A549 (cell line): ENCODE results near the gene C4orf50. TPM values are rescaled to one million over a fixed set of nuclear protein-coding genes. Genes with fewer than 3 reads are reported as not detected.

ENCODE experiments used
- ATAC-seq, 2 experiments: fragments of 200-7000 bp in 1 of 2; fragments of >200 bp in 1 of 2; cut with Nextera tagmentation in 1 of 2; cut with Tn5 transposase in 1 of 2; 3 replicates each; pipeline versions ENCODE4 v1.8.0 to v1.9.1; 2018 to 2020; ENCODE audit warnings: mild to moderate bottlenecking in 1 of 2, moderate library complexity in 1 of 2
- CTCF ChIA-PET: fragments of 300-600 bp; sonication (Branson Sonifier 250); formaldehyde crosslinking; extraction: SDS; loops from one replicate; lab custom pipeline; 2021; ENCODE audit warnings: antibody characterized with exemption, inconsistent platforms; lab: Yijun Ruan, JAX
- POLR2A ChIA-PET: fragments of 350-600 bp; formaldehyde crosslinking; extraction: SDS; loops from one replicate; lab custom pipeline; 2021; ENCODE audit warnings: antibody characterized with exemption, inconsistent platforms; lab: Yijun Ruan, JAX
- DNase-seq, 2 experiments: peaks; one replicate each; pipeline versions ENCODE4 v3.0.0 to v3.0.0-alpha.2; 2011 to 2016; ENCODE audit warnings: low read depth in 1 of 2, low spot score in 1 of 2
- FAIRE-seq: peaks from 2 replicates; lab custom pipeline; 2011; peaks lifted over from hg19 to GRCh38; lab: Jason Lieb, UNC
- H3K27ac ChIP-seq, 2 experiments: fragments of >200 bp; sonication (Bioruptor Twin); formaldehyde crosslinking; 3 replicates each; pipeline ENCODE4 v1.5.1; 2016 to 2017
- H3K4me1 ChIP-seq: fragments of >200 bp; sonication (Bioruptor Twin); formaldehyde crosslinking; 3 replicates; pipeline ENCODE4 v1.6.1; 2016
- H3K4me2 ChIP-seq: fragments of >200 bp; sonication (Bioruptor Twin); formaldehyde crosslinking; 3 replicates; pipeline ENCODE4 v1.6.1; 2016
- H3K4me3 ChIP-seq: fragments of >200 bp; sonication (Bioruptor Twin); formaldehyde crosslinking; 3 replicates; pipeline ENCODE4 v1.5.1; 2016
- H3K9me3 ChIP-seq: fragments of >200 bp; sonication (Bioruptor Twin); formaldehyde crosslinking; 3 replicates; pipeline ENCODE4 v1.6.1; 2016
- BHLHE40 ChIP-seq: IDR thresholded peaks from 2 replicates; pipeline ENCODE4 v1.6.1; 2012; ENCODE audit warnings: low read depth, low read length, inconsistent platforms
- CBX2 ChIP-seq: fragments of 200-600 bp; sonication (generic); IDR thresholded peaks from 2 replicates; pipeline ENCODE4 v1.6.1; 2016; ENCODE audit warnings: low read depth, mild to moderate bottlenecking, borderline replicate concordance
- CHD2 ChIP-seq: fragments of 150-350 bp; IDR thresholded peaks from 2 replicates; pipeline ENCODE4 v1.6.1; 2014; ENCODE audit warnings: low read length; ENCODE audit not compliant: partially characterized antibody
- GATA3 ChIP-seq: IDR thresholded peaks from 2 replicates; pipeline ENCODE4 v1.6.1; 2012; ENCODE audit warnings: borderline replicate concordance
- HMGXB4 ChIP-seq: fragments of 250-450 bp; sonication (Bioruptor Pico); IDR thresholded peaks from 2 replicates; pipeline ENCODE4 v1.5.0; 2021; ENCODE audit warnings: mild to moderate bottlenecking, moderate library complexity, borderline replicate concordance
- HOXA7 ChIP-seq: fragments of 250-450 bp; sonication (Bioruptor Pico); IDR thresholded peaks from 2 replicates; pipeline ENCODE4 v1.5.0; 2020; ENCODE audit warnings: mild to moderate bottlenecking, moderate library complexity
- HOXB5 ChIP-seq: fragments of 250-450 bp; sonication (Bioruptor Pico); IDR thresholded peaks from 2 replicates; pipeline ENCODE4 v1.5.0; 2020; ENCODE audit warnings: mild to moderate bottlenecking, moderate library complexity
- MAFK ChIP-seq: fragments of 450-650 bp; IDR thresholded peaks from 2 replicates; pipeline ENCODE4 v1.6.1; 2014; ENCODE audit not compliant: partially characterized antibody
- RAD21 ChIP-seq, 2 experiments: fragments of >200 bp in 1 of 2; sonication (Bioruptor Twin) in 1 of 2; formaldehyde crosslinking in 1 of 2; IDR thresholded peaks in 1 of 2; conservative IDR thresholded peaks in 1 of 2; 2 replicates in 1 of 2; 3 replicates in 1 of 2; pipeline ENCODE4 v1.6.1; 2012 to 2018; ENCODE audit warnings: inconsistent platforms in 1 of 2
- RARB ChIP-seq: fragments of 250-450 bp; sonication (Bioruptor Pico); IDR thresholded peaks from 2 replicates; pipeline ENCODE4 v1.8.0; 2021; ENCODE audit warnings: mild to moderate bottlenecking, moderate library complexity
- RFX5 ChIP-seq: fragments of 450-650 bp; IDR thresholded peaks from 2 replicates; pipeline ENCODE4 v1.7.1; 2014; ENCODE audit warnings: antibody characterized with exemption, mild to moderate bottlenecking, moderate library complexity
- RNF2 ChIP-seq: fragments of 200-600 bp; sonication (generic); IDR thresholded peaks from 2 replicates; pipeline ENCODE4 v1.6.1; 2016; ENCODE audit warnings: low read depth, mild to moderate bottlenecking, antibody characterized with exemption, moderate library complexity, borderline replicate concordance
- SREBF2 ChIP-seq: fragments of 450-650 bp; IDR thresholded peaks from 2 replicates; pipeline ENCODE4 v1.6.1; 2014; ENCODE audit warnings: mild to moderate bottlenecking, moderate library complexity
- TFCP2L1 ChIP-seq: fragments of 250-450 bp; sonication (Bioruptor Pico); IDR thresholded peaks from 2 replicates; pipeline ENCODE4 v1.5.0; 2021; ENCODE audit warnings: mild to moderate bottlenecking
- TP53 ChIP-seq: fragments of 250-450 bp; sonication (Bioruptor Pico); IDR thresholded peaks from 2 replicates; pipeline ENCODE4 v1.5.0; 2021; ENCODE audit warnings: mild to moderate bottlenecking, moderate library complexity
- ZSCAN20 ChIP-seq: fragments of 250-450 bp; sonication (Bioruptor Pico); IDR thresholded peaks from 2 replicates; pipeline ENCODE4 v1.8.0; 2022; ENCODE audit warnings: mild to moderate bottlenecking, moderate library complexity
- WGBS: methylation state at CpG from one replicate; pipeline ENCODE4 v1.1.6; 2017; ENCODE audit errors: missing lambda C conversion rate; 5-methylcytosine and 5-hydroxymethylcytosine counted together
- polyA plus RNA-seq, 4 experiments: library from polyadenylated mRNA; depleted of rRNA in 3 of 4; stranded (reverse); fragments of >200 nt; fragmentation: RNase III in 1 of 4; extraction: RNeasy Plus Mini Kit Qiagen cat#74134 plus additional on column Dnase treatment in 1 of 4; gene quantifications; 2 replicates in 3 of 4; 3 replicates in 1 of 4; pipeline ENCODE4 v1.2.3, GENCODE V29; 2011 to 2017
- TF ChIP-seq, protein P1 (sequence below): IDR thresholded peaks from 2 replicates; pipeline ENCODE4 v1.6.1; 2012

The C4orf50 gene
- polyA plus RNA-seq, 2 of the 4 experiments (the other 2 are of a cell fraction): not detected

- no peak overlapping the region for H3K27ac ChIP-seq
- no peaks in the 10 kb centered on the region for H3K9me3 ChIP-seq
- TF ChIP-seq MAFK (no peak), GATA3 (no peak)
- WGBS: 54% methylated on average over 15 of the region's 16 CpGs
- no peak for FAIRE-seq
- DNase-seq: no peak
- ChIA-PET CTCF (interaction anchor here (1.6 kb wide), 1 partner anchor 28 kb away, joined by 6 read pairs; no protein-coding TSS in a partner anchor), POLR2A (no interaction called here)
- ATAC-seq: no peak
- H3K4me2 ChIP-seq: no peak overlapping the region
- no peak overlapping the region for H3K4me3 ChIP-seq
- no peaks in the 10 kb centered on the region for H3K4me1 ChIP-seq
Observed at GRCh38 chr4:5970381-5971077, 47.7 kb downstream of the C4orf50 start.

DNA sequence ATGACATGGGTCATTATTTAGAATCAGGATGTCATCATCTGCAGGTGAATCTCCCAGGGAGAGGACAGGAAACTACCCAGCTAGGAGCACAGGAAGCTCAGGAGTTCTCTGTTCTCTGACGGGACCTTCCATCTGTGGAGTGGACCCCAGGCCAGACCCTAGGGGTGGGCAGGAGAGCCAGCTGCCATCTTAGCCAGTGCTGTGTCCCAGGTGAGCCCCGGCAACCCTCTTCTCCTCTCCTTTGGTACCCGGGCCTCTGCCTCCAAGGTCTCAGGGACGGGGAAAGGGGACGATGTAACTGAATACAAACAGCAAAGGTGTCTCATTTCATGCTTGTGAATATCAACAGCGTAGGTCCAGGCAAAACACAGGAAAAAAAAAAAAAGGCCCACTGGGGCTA lies 48.5 kb downstream of the C4orf50 start:
- Histone ChIP-seq H3K27ac (no peak overlapping the region), H3K4me1 (no peaks in the 10 kb centered on the region), H3K4me3 (no peak overlapping the region), H3K4me2 (no peak overlapping the region), H3K9me3 (no peaks in the 10 kb centered on the region)
- TF ChIP-seq RFX5 (no peak), CHD2 (no peak), RAD21 (conservative IDR thresholded peaks at IDR 0.05 in 1 of 2, IDR thresholded peaks at IDR 0.05 in 1 of 2) (no peak), SREBF2 (no peak)
- FAIRE-seq (no peak), DNase-seq (no peak), ATAC-seq (no peak)
- CTCF ChIA-PET: interaction anchor here (1.6 kb wide), 1 partner anchor 29 kb away, joined by 6 read pairs; no protein-coding TSS in a partner anchor
- POLR2A ChIA-PET: no interaction called here
- 43% methylated on average over 4 of the region's 6 CpGs for WGBS

- no peak for ATAC-seq
- POLR2A ChIA-PET: no interaction called here
- H3K4me1 ChIP-seq: no peaks in the 10 kb centered on the region
- CTCF ChIA-PET: interaction anchor here (1.6 kb wide), 1 partner anchor 29 kb away, joined by 6 read pairs; no protein-coding TSS in a partner anchor
- DNase-seq: no peak
- H3K4me3 ChIP-seq: no peak overlapping the region
- TF ChIP-seq HOXB5 (CRISPR knock-in tag): no peak
- no peak for TF ChIP-seq RARB (CRISPR knock-in tag)
- no peak for TF ChIP-seq HOXA7 (CRISPR knock-in tag)
- TF ChIP-seq RNF2: no peak
- TF ChIP-seq CBX2: no peak
- no peak for TF ChIP-seq MAFK
- no peak for TF ChIP-seq HMGXB4 (CRISPR knock-in tag)
- TF ChIP-seq GATA3: no peak
- TF ChIP-seq TP53 (CRISPR knock-in tag): no peak
- 41% methylated on average over 5 of the region's 5 CpGs for WGBS
- no peak for FAIRE-seq
- H3K9me3 ChIP-seq: no peaks in the 10 kb centered on the region
- H3K27ac ChIP-seq: no peak overlapping the region
- H3K4me2 ChIP-seq: no peak overlapping the region
Observed at GRCh38 chr4:5969336-5969735, 48.9 kb downstream of the C4orf50 start.

DNA sequence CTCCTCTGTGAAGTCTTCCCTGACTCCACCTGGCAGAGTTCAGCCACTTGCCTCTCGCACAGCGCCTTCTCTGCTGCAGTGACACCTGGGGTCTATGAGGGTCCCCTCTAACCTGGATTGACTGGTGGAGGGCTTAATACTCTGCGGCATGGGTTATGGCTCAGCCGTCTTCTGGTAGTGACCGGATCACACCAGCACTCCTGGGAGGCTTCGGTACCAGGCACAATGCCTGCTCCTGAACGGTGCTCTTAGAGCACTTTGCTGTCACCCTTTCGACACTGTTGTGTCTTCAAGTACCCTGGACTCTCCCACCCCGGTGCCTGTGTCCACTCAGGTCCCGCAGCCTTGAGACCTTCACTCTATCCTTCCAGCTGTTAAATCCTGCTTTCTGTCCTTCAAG lies 50.0 kb downstream of the C4orf50 start:
- no peak overlapping the region for H3K4me2 ChIP-seq
- ATAC-seq (no peak), FAIRE-seq (no peak), DNase-seq (no peak)
- no peak for TF ChIP-seq BHLHE40
- TF ChIP-seq HMGXB4 (CRISPR knock-in tag): no peak
- no peak for TF ChIP-seq ZSCAN20 (CRISPR knock-in tag)
- no peak for TF ChIP-seq SREBF2
- no peak for TF ChIP-seq TFCP2L1
- TF ChIP-seq, protein P1, sequence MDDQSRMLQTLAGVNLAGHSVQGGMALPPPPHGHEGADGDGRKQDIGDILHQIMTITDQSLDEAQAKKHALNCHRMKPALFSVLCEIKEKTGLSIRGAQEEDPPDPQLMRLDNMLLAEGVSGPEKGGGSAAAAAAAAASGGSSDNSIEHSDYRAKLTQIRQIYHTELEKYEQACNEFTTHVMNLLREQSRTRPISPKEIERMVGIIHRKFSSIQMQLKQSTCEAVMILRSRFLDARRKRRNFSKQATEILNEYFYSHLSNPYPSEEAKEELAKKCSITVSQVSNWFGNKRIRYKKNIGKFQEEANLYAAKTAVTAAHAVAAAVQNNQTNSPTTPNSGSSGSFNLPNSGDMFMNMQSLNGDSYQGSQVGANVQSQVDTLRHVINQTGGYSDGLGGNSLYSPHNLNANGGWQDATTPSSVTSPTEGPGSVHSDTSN: no peak
- no peak for TF ChIP-seq GATA3
- no peaks in the 10 kb centered on the region for H3K9me3 ChIP-seq
- no peaks in the 10 kb centered on the region for H3K4me1 ChIP-seq
- POLR2A ChIA-PET: no interaction called here
- no peak overlapping the region for H3K4me3 ChIP-seq
- H3K27ac ChIP-seq: no peak overlapping the region
- 65% methylated on average over 9 of the region's 10 CpGs for WGBS
- CTCF ChIA-PET: no interaction called here
